C4-2B (cell line): ENCODE results near the gene ASIP.

Experiments used
- H3K27ac ChIP-seq: fragments of 450-650 bp; 2 replicates; pipeline ENCODE4 v1.5.1; 2017
- CTCF ChIP-seq: fragments of 450-650 bp; conservative IDR thresholded peaks from 2 replicates; pipeline ENCODE4 v1.5.1; 2017; ENCODE audit warnings: mild to moderate bottlenecking
- ZFX ChIP-seq: fragments of 450-650 bp; IDR thresholded peaks from 2 replicates; pipeline ENCODE4 v1.6.1; 2017

Gene ASIP

GRCh38 chr20:34316196-34316814 is 75.1 kb downstream of the ASIP start:
- TF ChIP-seq ZFX: no peak
- no peak for TF ChIP-seq CTCF
- H3K27ac ChIP-seq: no peak overlapping the region
